AG20443 (cell line): ENCODE results near the gene SIRPA.
A peak's percentile ranks its signal among the peaks of the same experiment; 100 is the strongest.

Experiments
- DNase-seq: peaks from one replicate; pipeline ENCODE4 v3.0.0; 2012; ENCODE audit warnings: low spot score, mixed read lengths

The SIRPA gene

GRCh38 chr20:1870792-1871550, 24.2 kb upstream of the SIRPA start:
- no peak for DNase-seq

GRCh38 chr20:1871807-1872458, 23.3 kb upstream of the SIRPA start:
- no peak for DNase-seq

- no peak for DNase-seq
These were observed 22.6 kb upstream of the SIRPA start for GRCh38 chr20:1872459-1873097.

- DNase-seq, result no peak
These were observed 20.6 kb upstream of the SIRPA start for GRCh38 chr20:1874450-1875182.

- DNase-seq, result no peak
These were observed 20.0 kb upstream of the SIRPA start for GRCh38 chr20:1875183-1875554.

GRCh38 chr20:1875762-1876161, 19.4 kb upstream of the SIRPA start:
- DNase-seq, result no peak

- no peak for DNase-seq
These were observed 18.8 kb upstream of the SIRPA start for GRCh38 chr20:1876217-1876921.

- DNase-seq, result peak; percentile 85
These were observed 18.1 kb upstream of the SIRPA start for GRCh38 chr20:1876975-1877608.

- no peak for DNase-seq
These were observed 17.5 kb upstream of the SIRPA start for GRCh38 chr20:1877609-1878200.

GRCh38 chr20:1879369-1879768, 15.8 kb upstream of the SIRPA start:
- no peak for DNase-seq

GRCh38 chr20:1879934-1880333, 15.3 kb upstream of the SIRPA start:
- DNase-seq, result no peak

- no peak for DNase-seq
These were observed 14.5 kb upstream of the SIRPA start for GRCh38 chr20:1880529-1881239.

- no peak for DNase-seq
These were observed 13.9 kb upstream of the SIRPA start for GRCh38 chr20:1881240-1881835.

- DNase-seq, result no peak
These were observed 13.2 kb upstream of the SIRPA start for GRCh38 chr20:1882026-1882425.

- DNase-seq, result no peak
These were observed 11.2 kb upstream of the SIRPA start for GRCh38 chr20:1883986-1884385.

GRCh38 chr20:1885254-1885653, 10.0 kb upstream of the SIRPA start:
- DNase-seq, result no peak

- DNase-seq, result no peak
These were observed 9.1 kb upstream of the SIRPA start for GRCh38 chr20:1885940-1886693.

- no peak for DNase-seq
These were observed 7.9 kb upstream of the SIRPA start for GRCh38 chr20:1887321-1887720.

- DNase-seq, result no peak
These were observed 7.5 kb upstream of the SIRPA start for GRCh38 chr20:1887756-1888155.
